ENCODE measurements around the gene CTBP2. TPM values are rescaled to one million over a fixed set of nuclear protein-coding genes. Genes with fewer than 3 reads are reported as not detected.

The CTBP2 gene
- total and polyA plus RNA-seq, 2 of the 13 experiments (the other 11 are each of a cell fraction or from before 2014, with no cell fraction given): 0.08 TPM; not detected in 1

- Histone ChIP-seq H3K79me2 (ENCODE audit: insufficient read depth, low read length) (no peaks in the 10 kb centered on the region), H3K4me1 (ENCODE audit: insufficient read depth, low read length) (peaks cover 14% of the 10 kb centered on the region), H3K4me3 (replicated peaks in 1 of 3; ENCODE audit: insufficient read depth in 1 of 3, low read depth in 2 of 3, low read length in 3 of 3) (no peak overlapping the region), H2AFZ (ENCODE audit: low read length) (no peak overlapping the region), H3K36me3 (replicated peaks in 1 of 2; ENCODE audit: control insufficient read depth in 1 of 2, insufficient read depth in 2 of 2, low read length in 2 of 2) (no peaks in the 10 kb centered on the region), H3K9me3 (ENCODE audit: low read length) (peaks cover 5% of the 10 kb centered on the region; the same call in 1 of the 2 replicates), H3K4me2 (ENCODE audit: low read depth, low read length) (no peak overlapping the region), H3K27ac (ENCODE audit: extremely low read length, insufficient read depth, low read length) (no peak overlapping the region), H3K27me3 (ENCODE audit: control insufficient read depth in 1 of 2, insufficient read depth in 2 of 2, low read length in 2 of 2) (peaks cover 24 to 70% of the 10 kb centered on the region in 2 experiments), H4K20me1 (ENCODE audit: insufficient read depth, low read length) (no peaks in the 10 kb centered on the region), H3K9ac (ENCODE audit: insufficient read depth, low read depth, low read length) (no peak overlapping the region)
- ChIA-PET POLR2A (no interaction called here), CTCF (ENCODE audit: low intra/inter-chr PET ratio, low total read pairs) (no interaction called here)
- no TSS peak for BruUV-seq (replicated peaks)
- in situ Hi-C loops (cut with HindIII; ENCODE audit: extremely low pct_ligation_motif_present, low pct_unique_long_range_greater_than_20kb) (no loop called here), intact Hi-C loops (cut with micrococcal nuclease; ENCODE audit: unreplicated experiment) (no loop called here)
- ATAC-seq (peak; percentile 38; the same call in 1 of the 3 replicates), FAIRE-seq (no peak), DNase-seq (ENCODE audit: low spot score) (no peak)
- 21% methylated on average over 14 of the region's 26 CpGs for WGBS (ENCODE audit: low lambda C conversion rate)
- 0 out of 2 replicates have a peak, but pooled peaks have one; percentile 52 for TF ChIP-seq NFKB2 (CRISPR knock-in tag; IDR thresholded peaks at IDR 0.05; ENCODE audit: borderline replicate concordance)
- TF ChIP-seq MIXL1 (CRISPR knock-in tag; IDR thresholded peaks at IDR 0.05): no peak
Measured at GRCh38 chr10:125023862-125024496, 136.4 kb downstream of the CTBP2 start.

- H3K36me3 ChIP-seq (replicated peaks in 1 of 2; ENCODE audit: control insufficient read depth in 1 of 2, insufficient read depth in 2 of 2, low read length in 2 of 2): no peaks in the 10 kb centered on the region
- peaks cover 5% of the 10 kb centered on the region; the same call in 1 of the 2 replicates for H3K9me3 ChIP-seq (ENCODE audit: low read length)
- H3K9ac ChIP-seq (ENCODE audit: insufficient read depth, low read depth, low read length): no peak overlapping the region
- H3K27ac ChIP-seq (ENCODE audit: extremely low read length, insufficient read depth, low read length): no peak overlapping the region
- H3K4me1 ChIP-seq (ENCODE audit: insufficient read depth, low read length): peaks cover 14% of the 10 kb centered on the region
- FAIRE-seq (no peak), ATAC-seq (peak; percentile 63), DNase-seq (ENCODE audit: low spot score) (peak; percentile 10)
- no peaks in the 10 kb centered on the region for H4K20me1 ChIP-seq (ENCODE audit: insufficient read depth, low read length)
- in situ Hi-C loops (cut with HindIII; ENCODE audit: extremely low pct_ligation_motif_present, low pct_unique_long_range_greater_than_20kb): no loop called here
- no TSS peak for BruUV-seq (replicated peaks)
- peaks cover 22 to 68% of the 10 kb centered on the region in 2 experiments for H3K27me3 ChIP-seq (ENCODE audit: control insufficient read depth in 1 of 2, insufficient read depth in 2 of 2, low read length in 2 of 2)
- H3K4me3 ChIP-seq (replicated peaks in 1 of 3; ENCODE audit: insufficient read depth in 1 of 3, low read depth in 2 of 3, low read length in 3 of 3): no peak overlapping the region; a peak in 1 of 6 replicates
- H3K4me2 ChIP-seq (ENCODE audit: low read depth, low read length): peak overlapping the region; percentile 28; the same call in 1 of the 2 replicates
- intact Hi-C loops (cut with micrococcal nuclease; ENCODE audit: unreplicated experiment): no loop called here
- TF ChIP-seq BHLHE40 (IDR thresholded peaks at IDR 0.05; ENCODE audit: low read length) (peak; percentile 70), SIX4 (CRISPR knock-in tag; IDR thresholded peaks at IDR 0.05) (peak; percentile 64; the same call in 1 of the 2 replicates), ZNF317 (CRISPR knock-in tag; IDR thresholded peaks at IDR 0.05) (0 out of 2 replicates have a peak, but pooled peaks have one; percentile 44), ZNF501 (CRISPR knock-in tag; IDR thresholded peaks at IDR 0.05) (0 out of 2 replicates have a peak, but pooled peaks have one; percentile 21), ZMYM3 (CRISPR knock-in tag; IDR thresholded peaks at IDR 0.05) (no peak), ZNF251 (CRISPR knock-in tag; IDR thresholded peaks at IDR 0.05) (no peak), USF2 (IDR thresholded peaks at IDR 0.05; ENCODE audit: low read depth, low read length) (peak; percentile 61; the same call in 1 of the 2 replicates), USF2 (CRISPR knock-in tag; IDR thresholded peaks at IDR 0.05; ENCODE audit: borderline replicate concordance) (peak; percentile 84; the same call in 1 of the 2 replicates)
- H3K79me2 ChIP-seq (ENCODE audit: insufficient read depth, low read length): no peaks in the 10 kb centered on the region
- 0% methylated on average over 1 of the region's 21 CpGs for WGBS (ENCODE audit: low lambda C conversion rate)
- POLR2A ChIA-PET: no interaction called here
- H2AFZ ChIP-seq (ENCODE audit: low read length): no peak overlapping the region
- CTCF ChIA-PET (ENCODE audit: low intra/inter-chr PET ratio, low total read pairs): no interaction called here
Measured at GRCh38 chr10:125023255-125023654, 137.1 kb downstream of the CTBP2 start.

All from HepG2 (cell line).